ENCODE measurements around the gene MACROD2. TPM values are rescaled to one million over a fixed set of nuclear protein-coding genes. Genes with fewer than 3 reads are reported as not detected.

MACROD2 gene
- total and polyA plus RNA-seq, 2 of the 4 experiments (the other 2 are of a cell fraction), result not detected

GRCh38 chr20:14727485-14728150 is 732.3 kb downstream of the MACROD2 start:
- ChIA-PET POLR2A (ENCODE audit: unreplicated experiment) (no interaction called here), CTCF (interaction anchor here (1.0 kb wide), 1 partner anchor 15 kb away, joined by 3 read pairs; no protein-coding TSS in a partner anchor)
- Histone ChIP-seq H3K4me3 (ENCODE audit: insufficient read depth, low read depth, low read length) (no peak overlapping the region), H2BK5ac (ENCODE audit: low read depth, low read length, poor library complexity, severe bottlenecking) (no peak overlapping the region), H2BK20ac (ENCODE audit: low read depth, low read length) (no peak overlapping the region), H2AK5ac (ENCODE audit: low read depth, low read length) (no peak overlapping the region), H3K27ac (ENCODE audit: insufficient read depth, low read length) (no peak overlapping the region), H4K8ac (ENCODE audit: low read depth in 2 of 2, low read length in 2 of 2) (no peak overlapping the region), H3K23ac (ENCODE audit: low read depth, low read length) (no peak overlapping the region), H4K20me1 (ENCODE audit: insufficient read depth, low read length) (no peaks in the 10 kb centered on the region), H2AK9ac (replicated peaks; ENCODE audit: low read depth, low read length, poor library complexity) (no peak overlapping the region), H3K4me1 (ENCODE audit: control insufficient read depth, insufficient read depth, low read length) (no peaks in the 10 kb centered on the region), H3K9me1 (ENCODE audit: insufficient read depth, low read length) (no peaks in the 10 kb centered on the region), H3K27me3 (ENCODE audit: control insufficient read depth, insufficient read depth, low read length) (no peaks in the 10 kb centered on the region), H3K4me2 (ENCODE audit: low read depth, low read length) (no peak overlapping the region), H2BK120ac (ENCODE audit: low read depth, low read length) (no peak overlapping the region), H2BK15ac (ENCODE audit: low read depth, low read length) (no peak overlapping the region), H4K5ac (ENCODE audit: low read depth, low read length) (no peak overlapping the region), H3K79me1 (ENCODE audit: low read depth in 1 of 2, low read length in 2 of 2) (no peaks in the 10 kb centered on the region), H2AFZ (replicated peaks; ENCODE audit: low read length, poor library complexity) (no peak overlapping the region), H3K18ac (ENCODE audit: low read depth, low read length) (no peak overlapping the region), H3K9ac (ENCODE audit: low read depth, low read length) (no peak overlapping the region), H3K4ac (ENCODE audit: low read depth, low read length) (no peak overlapping the region), H3K9me3 (ENCODE audit: control insufficient read depth, insufficient read depth, low read length) (no peaks in the 10 kb centered on the region), H4K91ac (ENCODE audit: insufficient read depth, low read depth, low read length) (no peak overlapping the region), H3K14ac (replicated peaks; ENCODE audit: low read depth, low read length) (no peak overlapping the region), H3K56ac (ENCODE audit: extremely low read depth, insufficient read depth, low read length) (no peak overlapping the region), H3K36me3 (ENCODE audit: control insufficient read depth, insufficient read depth, low read length) (no peaks in the 10 kb centered on the region)
- intact Hi-C loops (cut with micrococcal nuclease), result no loop called here
- DNase-seq, result no peak
- ATAC-seq (ENCODE audit: low read depth), result no peak
- TF ChIP-seq MXI1 (IDR thresholded peaks at IDR 0.05; ENCODE audit: borderline replicate concordance, low read depth, low read length), result no peak
- TF ChIP-seq RFX5 (IDR thresholded peaks at IDR 0.05; ENCODE audit: low read depth, low read length), result no peak
- no peak for TF ChIP-seq CEBPB (IDR thresholded peaks at IDR 0.05; ENCODE audit: low read depth, low read length)
- TF ChIP-seq NFE2L2 (IDR thresholded peaks at IDR 0.05; ENCODE audit: low read depth, low read length), result no peak
- TF ChIP-seq RAD21 (IDR thresholded peaks at IDR 0.05; ENCODE audit: low read length), result no peak
- TF ChIP-seq, protein P1, sequence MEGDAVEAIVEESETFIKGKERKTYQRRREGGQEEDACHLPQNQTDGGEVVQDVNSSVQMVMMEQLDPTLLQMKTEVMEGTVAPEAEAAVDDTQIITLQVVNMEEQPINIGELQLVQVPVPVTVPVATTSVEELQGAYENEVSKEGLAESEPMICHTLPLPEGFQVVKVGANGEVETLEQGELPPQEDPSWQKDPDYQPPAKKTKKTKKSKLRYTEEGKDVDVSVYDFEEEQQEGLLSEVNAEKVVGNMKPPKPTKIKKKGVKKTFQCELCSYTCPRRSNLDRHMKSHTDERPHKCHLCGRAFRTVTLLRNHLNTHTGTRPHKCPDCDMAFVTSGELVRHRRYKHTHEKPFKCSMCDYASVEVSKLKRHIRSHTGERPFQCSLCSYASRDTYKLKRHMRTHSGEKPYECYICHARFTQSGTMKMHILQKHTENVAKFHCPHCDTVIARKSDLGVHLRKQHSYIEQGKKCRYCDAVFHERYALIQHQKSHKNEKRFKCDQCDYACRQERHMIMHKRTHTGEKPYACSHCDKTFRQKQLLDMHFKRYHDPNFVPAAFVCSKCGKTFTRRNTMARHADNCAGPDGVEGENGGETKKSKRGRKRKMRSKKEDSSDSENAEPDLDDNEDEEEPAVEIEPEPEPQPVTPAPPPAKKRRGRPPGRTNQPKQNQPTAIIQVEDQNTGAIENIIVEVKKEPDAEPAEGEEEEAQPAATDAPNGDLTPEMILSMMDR (conservative IDR thresholded peaks at IDR 0.05; ENCODE audit: low read depth, low read length), result no peak
- TF ChIP-seq, protein P2, sequence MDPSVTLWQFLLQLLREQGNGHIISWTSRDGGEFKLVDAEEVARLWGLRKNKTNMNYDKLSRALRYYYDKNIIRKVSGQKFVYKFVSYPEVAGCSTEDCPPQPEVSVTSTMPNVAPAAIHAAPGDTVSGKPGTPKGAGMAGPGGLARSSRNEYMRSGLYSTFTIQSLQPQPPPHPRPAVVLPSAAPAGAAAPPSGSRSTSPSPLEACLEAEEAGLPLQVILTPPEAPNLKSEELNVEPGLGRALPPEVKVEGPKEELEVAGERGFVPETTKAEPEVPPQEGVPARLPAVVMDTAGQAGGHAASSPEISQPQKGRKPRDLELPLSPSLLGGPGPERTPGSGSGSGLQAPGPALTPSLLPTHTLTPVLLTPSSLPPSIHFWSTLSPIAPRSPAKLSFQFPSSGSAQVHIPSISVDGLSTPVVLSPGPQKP (IDR thresholded peaks at IDR 0.05; ENCODE audit: borderline replicate concordance, low read depth, low read length), result no peak
- no peak for TF ChIP-seq CHD1 (IDR thresholded peaks at IDR 0.05; ENCODE audit: low read depth, low read length)
- TF ChIP-seq RCOR1 (IDR thresholded peaks at IDR 0.05; ENCODE audit: insufficient replicate concordance, low read length), result no peak
- no peak for TF ChIP-seq USF2 (IDR thresholded peaks at IDR 0.05; ENCODE audit: low read depth, low read length)
- no peak for TF ChIP-seq MAFK (IDR thresholded peaks at IDR 0.05; ENCODE audit: low read depth, low read length)
- no peak for TF ChIP-seq FOS (IDR thresholded peaks at IDR 0.05; ENCODE audit: low read depth, low read length)
- dilution Hi-C loops (cut with HindIII; ENCODE audit: low sequenced_read_pairs, unreplicated experiment), result no loop called here
- no TSS peak for BruUV-seq (replicated peaks)
- in situ Hi-C loops (cut with MboI; ENCODE audit: low sequenced_read_pairs), result no loop called here
- no CpG with 5 or more reads among the region's 1 CpG for WGBS, 2 experiments (ENCODE audit: extremely low coverage in 2 of 2, insufficient read length in 1 of 2)

Measured in IMR-90 (cell line).